OCI-LY7 (cell line): ENCODE measurements around the gene INSYN2A. TPM values are rescaled to one million over a fixed set of nuclear protein-coding genes. Genes with fewer than 3 reads are reported as not detected.

Experiments used
- BruUV-seq: library from RNA; stranded (reverse); fragments of 400-500 nt; replicated peaks from 2 replicates; lab custom pipeline; 2021; lab: Mats Ljungman, UMichigan
- CTCF ChIA-PET: fragments of 300-600 bp; sonication (Branson Sonifier 250); formaldehyde crosslinking; loops from one replicate; lab custom pipeline; 2022; ENCODE audit warnings: antibody characterized with exemption; ENCODE audit not compliant: unreplicated experiment; lab: Charles Lee
- POLR2A ChIA-PET: fragments of 300-600 bp; sonication (Branson Sonifier 250); formaldehyde crosslinking; loops from one replicate; lab custom pipeline; 2022; ENCODE audit warnings: antibody characterized with exemption; lab: Charles Lee
- DNase-seq: peaks from one replicate; pipeline ENCODE4 v3.0.0-alpha.2; 2015; ENCODE audit warnings: low spot score
- H2AFZ ChIP-seq: fragments of 200-600 bp; sonication (generic), shearing (Covaris generic); 2 replicates; pipeline ENCODE4 v1.6.1; 2014; ENCODE audit warnings: mild to moderate bottlenecking, antibody characterized with exemption, low read length, moderate library complexity
- H3K27ac ChIP-seq: fragments of 200-600 bp; sonication (generic); 2 replicates; pipeline ENCODE4 v1.5.1; 2014; ENCODE audit warnings: mixed run types, low read depth, mild to moderate bottlenecking, moderate library complexity, low read length, inconsistent platforms; ENCODE audit not compliant: poor library complexity, severe bottlenecking
- H3K36me3 ChIP-seq: fragments of 200-600 bp; sonication (generic); 2 replicates; pipeline ENCODE4 v1.6.1; 2014; ENCODE audit warnings: mild to moderate bottlenecking, antibody characterized with exemption, low read length, moderate library complexity, mixed read lengths; ENCODE audit not compliant: insufficient read depth
- H3K4me1 ChIP-seq: fragments of 200-600 bp; sonication (generic); 2 replicates; pipeline ENCODE4 v1.5.1; 2014; ENCODE audit warnings: mild to moderate bottlenecking, low read length; ENCODE audit not compliant: insufficient read depth, poor library complexity, severe bottlenecking
- H3K4me2 ChIP-seq: fragments of 200-600 bp; sonication (generic); 2 replicates; pipeline ENCODE4 v1.6.1; 2014; ENCODE audit warnings: mild to moderate bottlenecking, low read length
- H3K4me3 ChIP-seq: fragments of 200-600 bp; sonication (generic); 2 replicates; pipeline ENCODE4 v1.5.1; 2014; ENCODE audit warnings: mild to moderate bottlenecking, low read depth, low read length; ENCODE audit not compliant: poor library complexity, severe bottlenecking
- H3K79me2 ChIP-seq: fragments of 200-600 bp; sonication (generic); 2 replicates; pipeline ENCODE4 v1.6.1; 2016; ENCODE audit warnings: low read depth, mild to moderate bottlenecking, low read length, moderate library complexity, mixed read lengths; ENCODE audit not compliant: insufficient read depth
- H3K9me2 ChIP-seq: fragments of 200-600 bp; sonication (generic); 2 replicates; pipeline ENCODE4 v1.6.1; 2016; ENCODE audit warnings: mild to moderate bottlenecking, low read length, mixed read lengths; ENCODE audit not compliant: insufficient read depth
- H3K9me3 ChIP-seq: fragments of 200-600 bp; sonication (generic); 2 replicates; pipeline ENCODE4 v1.6.1; 2014; ENCODE audit warnings: mild to moderate bottlenecking, mixed run types, low read length, mixed read lengths
- H4K20me1 ChIP-seq: fragments of 200-600 bp; sonication (generic); 2 replicates; pipeline ENCODE4 v1.6.1; 2014; ENCODE audit warnings: mild to moderate bottlenecking, antibody characterized with exemption, low read length, moderate library complexity, mixed read lengths; ENCODE audit not compliant: insufficient read depth
- CTCF ChIP-seq: fragments of 200-600 bp; sonication (generic); conservative IDR thresholded peaks from 2 replicates; pipeline ENCODE4 v1.5.1; 2014; ENCODE audit warnings: mild to moderate bottlenecking, antibody characterized with exemption, low read length, moderate library complexity, mixed read lengths
- EZH2phosphoT487 ChIP-seq: fragments of 200-600 bp; sonication (generic); IDR thresholded peaks from 2 replicates; pipeline ENCODE4 v1.6.1; 2018; ENCODE audit warnings: low read depth, borderline replicate concordance, mild to moderate bottlenecking, mixed run types, antibody characterized with exemption, low read length, moderate library complexity, mixed read lengths
- intact Hi-C: fragments of 100-400 bp; cut with micrococcal nuclease; formaldehyde crosslinking; loops from one replicate; pipeline ENCODE4 v1.10.0; 2022; ENCODE audit not compliant: unreplicated experiment
- total RNA-seq, 2 experiments: library from RNA; depleted of rRNA in 1 of 2; stranded (reverse); fragments of >200 nt in 1 of 2; shearing (Covaris generic) in 1 of 2; gene quantifications; 2 replicates each; pipeline ENCODE4 v1.2.3, GENCODE V29; 2014 to 2022

INSYN2A gene
- total RNA-seq, 2 experiments from 2014 or later = not detected

GRCh38 chr10:127179612-127180250, 16.7 kb downstream of the INSYN2A start:
- Histone ChIP-seq H3K9me3 (no peaks in the 10 kb centered on the region), H4K20me1 (no peaks in the 10 kb centered on the region), H3K4me1 (no peaks in the 10 kb centered on the region), H3K36me3 (no peaks in the 10 kb centered on the region), H3K9me2 (no peaks in the 10 kb centered on the region), H3K27ac (no peak overlapping the region), H3K79me2 (no peaks in the 10 kb centered on the region), H3K4me3 (no peak overlapping the region), H2AFZ (no peak overlapping the region), H3K4me2 (no peak overlapping the region)
- intact Hi-C loops = no loop called here
- DNase-seq = no peak
- no TSS peak for BruUV-seq
- TF ChIP-seq EZH2phosphoT487 (no peak), CTCF (no peak)
- ChIA-PET CTCF (no interaction called here), POLR2A (no interaction called here)

DNA sequence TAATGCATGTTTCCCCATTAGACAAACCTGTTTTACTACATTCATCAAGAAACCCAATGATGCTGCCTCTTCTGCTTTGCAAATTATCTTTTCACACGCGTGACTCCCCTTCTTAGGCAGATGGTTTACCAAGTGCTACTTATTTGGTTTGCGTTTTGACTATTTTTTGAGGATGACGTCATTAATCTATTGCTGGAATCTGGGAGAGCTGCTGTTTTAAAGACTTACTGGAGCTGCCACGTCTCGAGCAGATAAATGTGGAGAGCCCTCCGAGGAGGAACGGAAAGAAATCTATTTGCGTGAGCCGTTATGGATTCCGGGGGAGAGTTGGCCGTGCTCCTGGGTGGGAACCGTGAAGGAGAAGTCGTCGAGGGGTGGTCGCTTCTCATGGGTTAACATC, 19.7 kb downstream of the INSYN2A start:
- Histone ChIP-seq H3K79me2 (no peaks in the 10 kb centered on the region), H3K4me3 (no peak overlapping the region), H2AFZ (no peak overlapping the region), H3K4me2 (no peak overlapping the region), H3K36me3 (no peaks in the 10 kb centered on the region), H3K9me2 (no peaks in the 10 kb centered on the region), H3K4me1 (no peaks in the 10 kb centered on the region), H4K20me1 (no peaks in the 10 kb centered on the region), H3K27ac (no peak overlapping the region), H3K9me3 (no peaks in the 10 kb centered on the region)
- CTCF ChIA-PET = no interaction called here
- POLR2A ChIA-PET = no interaction called here
- intact Hi-C loops = no loop called here
- TF ChIP-seq EZH2phosphoT487 (no peak), CTCF (no peak)
- DNase-seq = no peak
- no TSS peak for BruUV-seq

- DNase-seq = no peak
- no peak overlapping the region for H3K4me2 ChIP-seq
- BruUV-seq = no TSS peak
- H4K20me1 ChIP-seq = no peaks in the 10 kb centered on the region
- no peak overlapping the region for H3K27ac ChIP-seq
- H3K4me1 ChIP-seq = no peaks in the 10 kb centered on the region
- ChIA-PET POLR2A (no interaction called here), CTCF (no interaction called here)
- no peaks in the 10 kb centered on the region for H3K9me3 ChIP-seq
- H3K79me2 ChIP-seq = no peaks in the 10 kb centered on the region
- no peak overlapping the region for H2AFZ ChIP-seq
- no peak overlapping the region for H3K4me3 ChIP-seq
- TF ChIP-seq EZH2phosphoT487 (no peak), CTCF (no peak)
- H3K36me3 ChIP-seq = no peaks in the 10 kb centered on the region
- no peaks in the 10 kb centered on the region for H3K9me2 ChIP-seq
- intact Hi-C loops = no loop called here
Observed at GRCh38 chr10:127175357-127176110, 20.9 kb downstream of the INSYN2A start.
